Smooth muscle cell of the coronary artery (primary cell): ENCODE results near the gene ZNF408. TPM values are rescaled to one million over a fixed set of nuclear protein-coding genes. Genes with fewer than 3 reads are reported as not detected.

Experiments used
- total RNA-seq: library from RNA; depleted of rRNA; stranded (reverse); fragments of >200 nt; gene quantifications from 2 replicates; pipeline ENCODE4 v1.2.3, GENCODE V29; 2014; ENCODE audit warnings: low replicate concordance

ZNF408 gene
- 5.7 and 6.2 TPM in 2 replicates for total RNA-seq

DNA sequence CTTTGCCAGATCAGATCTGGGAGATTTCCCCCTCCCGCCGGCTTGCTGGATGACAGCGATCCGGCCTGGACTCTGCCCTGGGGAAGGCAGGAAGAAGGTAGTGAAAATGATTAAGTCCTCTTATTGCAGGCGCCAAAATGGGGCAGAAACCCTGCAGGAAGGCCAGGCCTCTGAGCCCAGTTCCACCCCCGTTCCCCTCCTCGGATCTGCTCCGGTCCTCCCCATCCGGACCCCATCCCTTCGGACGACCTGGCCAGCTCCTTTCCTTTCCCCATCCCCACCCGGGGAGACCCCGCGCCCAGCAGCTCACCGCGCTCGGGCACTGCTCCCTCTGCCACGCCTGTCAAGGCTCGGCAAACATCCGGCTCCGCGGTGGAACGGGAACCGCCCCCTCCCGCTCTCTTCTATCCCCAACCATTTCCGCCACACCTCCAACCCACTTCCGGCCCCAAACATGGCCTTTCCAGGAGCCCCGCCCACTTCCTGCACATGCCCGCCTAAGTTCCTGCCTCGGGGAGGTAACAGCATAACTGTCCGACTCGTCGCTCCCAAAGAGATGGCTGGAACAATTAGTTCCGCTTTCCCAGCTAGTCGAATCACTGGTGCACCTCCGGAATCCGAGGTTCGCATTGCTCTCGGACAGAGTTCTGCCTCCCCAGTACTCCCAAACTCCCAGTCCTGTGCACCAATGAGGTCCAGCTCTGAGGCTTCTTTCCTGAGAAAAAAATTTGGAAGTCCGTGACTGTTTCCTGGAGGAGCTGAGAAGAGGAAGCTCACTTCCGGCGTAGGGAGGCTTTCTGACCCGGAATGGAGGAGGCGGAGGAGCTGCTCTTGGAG lies at the start of gene ZNF408, which contains the start of gene ARHGAP1:
ZNF408 (plus strand) TSS at position 791 of the 837 bp plus-strand sequence; CDS start at position 808, 17 bp downstream.
ARHGAP1 (minus strand) TSS at position 379 of the 837 bp plus-strand sequence. CDS start 4,512 bp downstream, outside the sequence.

DNA sequence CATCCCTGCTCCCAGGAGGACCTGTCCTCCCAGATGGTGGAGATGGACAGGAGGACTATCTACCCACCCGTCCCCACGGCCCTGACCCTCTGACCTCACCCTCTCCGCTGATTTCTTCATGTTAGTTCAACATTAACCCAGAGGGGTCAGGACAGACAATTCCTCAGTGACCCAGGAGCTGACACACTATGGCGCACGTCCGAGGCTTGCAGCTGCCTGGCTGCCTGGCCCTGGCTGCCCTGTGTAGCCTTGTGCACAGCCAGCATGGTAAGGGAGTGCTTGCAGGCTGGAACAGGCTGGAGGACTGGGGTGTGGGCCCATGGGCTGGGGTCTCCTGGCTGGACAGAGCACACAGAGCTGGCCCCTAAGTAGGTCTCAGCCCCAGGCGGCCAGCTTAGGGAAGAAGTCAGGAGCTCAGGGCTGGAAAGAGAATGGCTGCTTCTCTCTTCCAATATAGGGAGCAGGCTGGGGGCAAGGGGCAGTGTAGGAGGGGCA lies 18.3 kb downstream of the ZNF408 start, which contains the start of gene F2:
F2 (plus strand) TSS at position 166 of the 495 bp plus-strand sequence; CDS start at position 189, 23 bp downstream.

Other genes with a start within 250 kb of the ZNF408 start
- 13.2 and 32.5 TPM in 2 replicates for gene AMBRA1, start 107.0 kb upstream of the ZNF408 start, total RNA-seq
- gene HARBI1, start 83.8 kb upstream of the ZNF408 start, total RNA-seq, result 3.2 and 6.9 TPM in 2 replicates
- gene ATG13, start 83.5 kb upstream of the ZNF408 start, total RNA-seq, result 35.5 and 82.1 TPM in 2 replicates
- 27.3 and 37.2 TPM in 2 replicates for gene ARHGAP1, start 412 bp upstream of the ZNF408 start, total RNA-seq
- 0.08 TPM in 1 of 2 replicates, not detected in the other for gene F2, start 18.2 kb downstream of the ZNF408 start, total RNA-seq
- 46.9 and 60.4 TPM in 2 replicates for gene CKAP5, start 145.2 kb downstream of the ZNF408 start, total RNA-seq
- gene LRP4, start 217.5 kb downstream of the ZNF408 start, total RNA-seq, result 7.7 and 8.6 TPM in 2 replicates
- gene CSTPP1, start 235.7 kb downstream of the ZNF408 start, total RNA-seq, result 6.7 and 18.3 TPM in 2 replicates